IPS DF 6.9 (cell line): ENCODE data around the gene PBX1.

ENCODE experiments used
- DNase-seq: peaks from one replicate; pipeline ENCODE4 v3.0.0-alpha.2; 2013; ENCODE audit warnings: low read depth, low spot score
- H3K27ac ChIP-seq: one replicate; pipeline ENCODE4 v1.5.1; 2013; ENCODE audit warnings: low read length, control low read depth
- H3K27me3 ChIP-seq: 2 replicates; pipeline ENCODE4 v1.6.1; 2013; ENCODE audit warnings: mild to moderate bottlenecking, low read length; ENCODE audit not compliant: control insufficient read depth, insufficient read depth
- H3K36me3 ChIP-seq: 2 replicates; pipeline ENCODE4 v1.6.1; 2013; ENCODE audit warnings: low read length; ENCODE audit not compliant: control insufficient read depth, insufficient read depth
- H3K4me1 ChIP-seq: 2 replicates; pipeline ENCODE4 v1.6.1; 2013; ENCODE audit warnings: low read length; ENCODE audit not compliant: control insufficient read depth, insufficient read depth
- H3K4me3 ChIP-seq: 2 replicates; pipeline ENCODE4 v1.5.1; 2013; ENCODE audit warnings: mild to moderate bottlenecking, low read length
- H3K9me3 ChIP-seq: 2 replicates; pipeline ENCODE4 v1.6.1; 2013; ENCODE audit warnings: low read length, inconsistent platforms; ENCODE audit not compliant: control insufficient read depth, insufficient read depth
- WGBS: extraction: QIAGEN DNeasy Blood & Tissue Kit; methylation state at CpG from one replicate; pipeline ENCODE4 v1.1.7; 2013; ENCODE audit warnings: mixed read lengths, missing lambda C conversion rate; ENCODE audit not compliant: insufficient read length, insufficient coverage; 5-methylcytosine and 5-hydroxymethylcytosine counted together

The PBX1 gene

GRCh38 chr1:164562947-164563520 lies 4.0 kb downstream of the PBX1 start:
- no peaks in the 10 kb centered on the region for H3K9me3 ChIP-seq
- no peak overlapping the region; the same call in 1 of the 2 replicates for H3K4me3 ChIP-seq
- H3K36me3 ChIP-seq = no peaks in the 10 kb centered on the region; the same call in 1 of the 2 replicates
- no CpG with 5 or more reads among the region's 3 CpGs for WGBS
- H3K27me3 ChIP-seq = no peaks in the 10 kb centered on the region
- no peak overlapping the region for H3K27ac ChIP-seq
- no peak for DNase-seq
- no peaks in the 10 kb centered on the region; the same call in 1 of the 2 replicates for H3K4me1 ChIP-seq

GRCh38 chr1:164563721-164564360 lies 4.9 kb downstream of the PBX1 start:
- no peak overlapping the region for H3K27ac ChIP-seq
- no peak overlapping the region for H3K4me3 ChIP-seq
- DNase-seq = no peak
- H3K4me1 ChIP-seq = no peaks in the 10 kb centered on the region; the same call in 1 of the 2 replicates
- no CpG with 5 or more reads among the region's 10 CpGs for WGBS
- H3K9me3 ChIP-seq = no peaks in the 10 kb centered on the region
- H3K27me3 ChIP-seq = no peaks in the 10 kb centered on the region
- H3K36me3 ChIP-seq = no peaks in the 10 kb centered on the region; the same call in 1 of the 2 replicates

GRCh38 chr1:164564378-164564777 lies 5.4 kb downstream of the PBX1 start:
- 100% methylated on average over 2 of the region's 3 CpGs for WGBS
- DNase-seq = no peak
- Histone ChIP-seq H3K9me3 (no peaks in the 10 kb centered on the region), H3K27me3 (no peaks in the 10 kb centered on the region), H3K27ac (no peak overlapping the region), H3K4me1 (no peaks in the 10 kb centered on the region; the same call in 1 of the 2 replicates), H3K36me3 (no peaks in the 10 kb centered on the region; the same call in 1 of the 2 replicates), H3K4me3 (no peak overlapping the region)

- DNase-seq = no peak
- Histone ChIP-seq H3K4me3 (no peak overlapping the region), H3K27ac (no peak overlapping the region)
These were observed 6.4 kb downstream of the PBX1 start for GRCh38 chr1:164565357-164565756.

GRCh38 chr1:164567774-164568173 lies 8.8 kb downstream of the PBX1 start:
- H3K9me3 ChIP-seq = no peaks in the 10 kb centered on the region
- no peaks in the 10 kb centered on the region; the same call in 1 of the 2 replicates for H3K36me3 ChIP-seq
- H3K27me3 ChIP-seq = no peaks in the 10 kb centered on the region
- no peak overlapping the region for H3K27ac ChIP-seq
- H3K4me1 ChIP-seq = no peaks in the 10 kb centered on the region; the same call in 1 of the 2 replicates
- DNase-seq = no peak
- WGBS = no CpG with 5 or more reads among the region's 4 CpGs
- no peak overlapping the region for H3K4me3 ChIP-seq

More at GRCh38 chr1:164565357-164565756, 6.4 kb downstream of the PBX1 start:
- Histone ChIP-seq H3K9me3 (no peaks in the 10 kb centered on the region), H3K36me3 (no peaks in the 10 kb centered on the region; the same call in 1 of the 2 replicates), H3K27me3 (no peaks in the 10 kb centered on the region), H3K4me1 (no peaks in the 10 kb centered on the region; the same call in 1 of the 2 replicates)
- no CpG with 5 or more reads among the region's 2 CpGs for WGBS

- H3K27ac ChIP-seq = no peak overlapping the region
- H3K27me3 ChIP-seq = no peaks in the 10 kb centered on the region
- no peaks in the 10 kb centered on the region; the same call in 1 of the 2 replicates for H3K36me3 ChIP-seq
- no CpG with 5 or more reads among the region's 2 CpGs for WGBS
- DNase-seq = no peak
- H3K4me1 ChIP-seq = peaks cover 2% of the 10 kb centered on the region; the same call in 1 of the 2 replicates
- H3K9me3 ChIP-seq = no peaks in the 10 kb centered on the region
- H3K4me3 ChIP-seq = no peak overlapping the region
These were observed 10.3 kb downstream of the PBX1 start for GRCh38 chr1:164569241-164569640.

- H3K4me3 ChIP-seq = no peak overlapping the region
- no peak for DNase-seq
- WGBS = no CpG with 5 or more reads among the region's 4 CpGs
- no peak overlapping the region for H3K27ac ChIP-seq
- peaks cover 2% of the 10 kb centered on the region; the same call in 1 of the 2 replicates for H3K4me1 ChIP-seq
- no peaks in the 10 kb centered on the region; the same call in 1 of the 2 replicates for H3K36me3 ChIP-seq
- no peaks in the 10 kb centered on the region for H3K9me3 ChIP-seq
- no peaks in the 10 kb centered on the region for H3K27me3 ChIP-seq
These were observed 10.9 kb downstream of the PBX1 start for GRCh38 chr1:164569866-164570265.

GRCh38 chr1:164571333-164571732 lies 12.3 kb downstream of the PBX1 start:
- no peak for DNase-seq
- H3K27me3 ChIP-seq = no peaks in the 10 kb centered on the region
- peaks cover 6% of the 10 kb centered on the region; the same call in 1 of the 2 replicates for H3K4me1 ChIP-seq
- no peaks in the 10 kb centered on the region; the same call in 1 of the 2 replicates for H3K36me3 ChIP-seq
- no CpG with 5 or more reads among the region's 3 CpGs for WGBS
- H3K27ac ChIP-seq = no peak overlapping the region
- H3K9me3 ChIP-seq = no peaks in the 10 kb centered on the region
- H3K4me3 ChIP-seq = no peak overlapping the region

- no peaks in the 10 kb centered on the region for H3K36me3 ChIP-seq
- WGBS = no CpG with 5 or more reads among the region's 5 CpGs
- no peaks in the 10 kb centered on the region for H3K27me3 ChIP-seq
- no peaks in the 10 kb centered on the region for H3K9me3 ChIP-seq
- peaks cover 15% of the 10 kb centered on the region for H3K4me1 ChIP-seq
- DNase-seq = no peak
- H3K27ac ChIP-seq = no peak overlapping the region
- no peak overlapping the region for H3K4me3 ChIP-seq
These were observed 16.4 kb downstream of the PBX1 start for GRCh38 chr1:164575356-164575886.

- no peak for DNase-seq
- H3K27me3 ChIP-seq = no peaks in the 10 kb centered on the region
- H3K4me1 ChIP-seq = peaks cover 15% of the 10 kb centered on the region
- no peak overlapping the region for H3K27ac ChIP-seq
- no peaks in the 10 kb centered on the region for H3K36me3 ChIP-seq
- no peaks in the 10 kb centered on the region for H3K9me3 ChIP-seq
- H3K4me3 ChIP-seq = peak overlapping the region; percentile 13; the same call in 1 of the 2 replicates
- no CpG with 5 or more reads among the region's 66 CpGs for WGBS
These were observed 17.6 kb downstream of the PBX1 start for GRCh38 chr1:164576291-164577271.
